GM21619 (cell line): ENCODE measurements around the gene TRMT1L.

ENCODE experiments used
- ATAC-seq: cut with Tn5 transposase; IDR thresholded peaks from one replicate; pipeline ENCODE4 v1.9.1; 2021; ENCODE audit not compliant: unreplicated experiment

TRMT1L gene

GRCh38 chr1:185132534-185132933 lies 24.2 kb downstream of the TRMT1L start:
- ATAC-seq = no peak

- no peak for ATAC-seq
Observed at GRCh38 chr1:185129708-185130107, 27.0 kb downstream of the TRMT1L start.

GRCh38 chr1:185112356-185112755 lies 44.4 kb downstream of the TRMT1L start:
- no peak for ATAC-seq

DNA sequence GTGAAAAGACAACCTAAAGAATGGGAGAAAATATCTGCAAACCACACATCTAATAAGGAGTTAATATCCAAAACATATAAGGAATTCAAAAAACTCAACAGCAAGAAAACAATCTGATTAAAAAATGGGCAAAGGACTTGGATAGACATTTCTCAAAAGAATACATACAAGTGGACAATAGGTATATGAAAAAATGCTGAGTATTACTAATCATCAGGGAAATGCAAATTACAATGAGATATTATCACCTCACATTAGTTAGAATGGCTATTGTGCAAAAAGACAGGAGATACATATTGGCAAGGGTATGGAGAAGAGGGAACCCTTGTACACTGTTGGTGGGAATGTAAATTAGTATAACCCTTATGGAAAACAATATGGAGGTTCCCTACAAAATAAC lies 44.9 kb downstream of the TRMT1L start:
- no peak for ATAC-seq

- no peak for ATAC-seq
Observed at GRCh38 chr1:185110145-185110544, 46.6 kb downstream of the TRMT1L start.

DNA sequence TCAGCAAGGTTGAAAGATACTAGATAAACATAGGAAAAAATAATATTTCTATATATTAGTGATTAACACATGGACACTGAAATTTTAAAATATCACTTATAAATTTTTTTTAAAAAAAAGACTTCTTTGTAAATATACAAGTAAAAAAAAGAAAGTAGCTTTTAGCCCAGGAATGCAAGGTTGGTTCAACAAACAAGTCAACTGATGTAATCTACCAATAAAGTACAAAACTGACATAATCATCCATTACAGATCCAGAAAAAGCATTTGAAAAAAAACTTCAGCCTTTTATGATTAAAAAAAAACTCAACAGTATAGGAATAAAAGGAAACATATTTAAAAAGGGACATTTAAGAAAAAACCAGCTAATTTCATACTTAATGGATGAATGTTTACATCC lies 48.4 kb downstream of the TRMT1L start:
- ATAC-seq = no peak

DNA sequence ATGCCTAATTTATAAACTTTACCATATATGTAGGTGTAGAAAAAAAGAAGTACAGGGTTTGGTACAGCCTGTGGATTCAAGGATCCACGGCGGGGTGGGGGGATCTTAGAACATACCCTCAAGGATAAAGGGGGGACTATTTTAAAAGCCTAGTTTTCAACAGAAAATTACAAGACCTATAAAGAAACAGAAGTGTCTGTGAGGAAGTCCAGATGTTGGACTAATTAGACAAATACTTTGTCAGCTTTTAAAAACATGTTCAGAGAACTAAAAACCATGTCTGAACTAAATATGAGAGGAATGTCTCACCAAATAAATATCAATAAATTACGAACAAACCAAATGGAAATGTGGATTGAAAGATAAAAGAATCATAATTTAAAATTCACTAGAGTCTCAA lies 51.6 kb downstream of the TRMT1L start:
- no peak for ATAC-seq

GRCh38 chr1:185104083-185104482 lies 52.7 kb downstream of the TRMT1L start:
- ATAC-seq = no peak

- no peak for ATAC-seq
Observed at GRCh38 chr1:185096531-185096930, 60.2 kb downstream of the TRMT1L start.

GRCh38 chr1:185094761-185095160 lies 62.0 kb downstream of the TRMT1L start:
- ATAC-seq = no peak

DNA sequence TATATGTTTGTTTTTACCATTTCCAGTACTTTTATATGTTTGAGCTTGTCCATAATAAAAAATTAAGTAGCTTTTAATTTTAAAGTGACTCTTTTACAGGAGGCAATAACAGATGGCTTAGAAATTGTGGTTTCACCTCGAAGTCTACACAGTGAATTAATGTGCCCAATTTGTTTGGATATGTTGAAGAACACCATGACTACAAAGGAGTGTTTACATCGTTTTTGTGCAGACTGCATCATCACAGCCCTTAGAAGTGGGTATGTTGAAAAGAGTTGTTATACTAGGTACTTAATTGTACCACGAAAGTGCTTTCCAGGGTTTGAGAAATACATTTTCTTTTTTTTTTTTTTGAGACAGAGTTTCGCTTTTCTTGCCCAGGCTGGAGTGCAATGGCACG lies 65.3 kb downstream of the TRMT1L start:
- ATAC-seq = no peak

DNA sequence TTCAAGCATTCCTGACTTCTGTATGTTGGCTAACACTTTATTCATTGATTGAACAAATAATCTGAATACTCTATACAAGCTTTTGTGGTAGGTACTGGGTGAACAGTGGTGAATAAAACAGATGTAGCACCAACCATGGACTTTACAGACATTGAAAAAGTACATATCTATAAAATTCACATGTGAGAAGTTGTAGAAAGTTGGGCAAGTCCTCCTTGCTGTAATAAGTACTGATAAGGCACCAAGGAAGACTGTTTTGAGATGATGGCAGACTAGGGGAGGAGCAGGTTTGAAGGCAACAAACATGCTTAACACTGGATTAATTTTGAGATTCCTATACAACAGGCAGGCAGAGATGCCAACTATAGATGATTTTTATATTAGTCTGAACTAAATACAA lies 69.0 kb downstream of the TRMT1L start:
- no peak for ATAC-seq

DNA sequence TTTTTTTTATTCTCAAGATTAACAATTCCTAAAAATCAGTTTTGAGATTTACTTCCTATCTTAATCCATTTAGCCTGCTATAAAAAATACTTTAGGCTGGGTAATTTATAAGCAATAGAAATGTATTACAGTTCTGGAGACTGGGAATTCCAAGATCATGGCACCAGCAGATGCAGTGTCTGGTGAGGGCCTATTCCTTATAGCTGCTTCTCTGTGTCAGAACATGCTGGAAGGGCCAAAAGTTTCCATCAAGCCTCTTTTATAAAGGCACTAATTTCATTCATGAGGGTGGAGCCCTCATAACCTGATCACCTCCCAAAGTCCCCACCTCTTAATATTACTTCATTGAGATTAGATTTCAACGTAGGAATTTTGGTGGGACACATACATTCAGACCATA lies 69.7 kb downstream of the TRMT1L start:
- no peak for ATAC-seq

- no peak for ATAC-seq
Observed at GRCh38 chr1:185083818-185084217, 72.9 kb downstream of the TRMT1L start.

DNA sequence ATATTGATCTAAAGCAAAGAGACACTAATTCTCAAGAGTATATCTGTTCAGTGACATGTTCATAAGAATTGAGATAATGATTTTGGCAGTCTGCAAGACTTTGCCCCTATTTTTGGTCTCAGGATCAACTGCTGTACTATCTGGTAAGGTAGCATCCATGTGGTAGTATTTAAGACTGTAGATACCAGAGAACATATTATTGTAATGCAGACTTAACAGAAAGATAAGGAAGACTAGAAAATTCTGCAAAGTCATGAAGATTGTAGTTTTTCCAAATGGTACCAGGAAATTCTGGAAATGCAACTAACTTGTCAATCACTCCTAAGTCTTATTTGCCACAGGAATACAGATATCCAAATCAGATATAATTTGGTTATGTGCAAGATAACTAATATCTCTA lies 76.3 kb downstream of the TRMT1L start:
- ATAC-seq = no peak

DNA sequence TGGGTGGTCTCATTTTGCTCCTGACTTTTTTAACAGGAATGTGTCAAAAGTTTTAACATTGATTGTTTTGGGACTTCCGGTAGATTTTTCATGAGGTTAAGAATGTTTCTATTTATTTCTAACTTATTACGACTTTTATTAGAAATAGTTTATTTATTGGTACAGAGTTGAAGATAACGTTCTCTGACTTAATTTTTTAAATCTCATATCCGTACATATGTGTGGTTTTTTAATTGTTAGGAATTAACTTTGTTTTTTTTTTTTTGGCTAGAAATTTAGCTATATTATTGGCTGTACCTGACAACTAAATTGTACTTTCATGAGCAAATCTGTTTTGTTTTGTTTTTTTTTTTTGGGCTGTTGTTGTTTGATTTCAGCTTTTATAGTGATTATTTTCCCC lies 79.4 kb downstream of the TRMT1L start:
- ATAC-seq = no peak

DNA sequence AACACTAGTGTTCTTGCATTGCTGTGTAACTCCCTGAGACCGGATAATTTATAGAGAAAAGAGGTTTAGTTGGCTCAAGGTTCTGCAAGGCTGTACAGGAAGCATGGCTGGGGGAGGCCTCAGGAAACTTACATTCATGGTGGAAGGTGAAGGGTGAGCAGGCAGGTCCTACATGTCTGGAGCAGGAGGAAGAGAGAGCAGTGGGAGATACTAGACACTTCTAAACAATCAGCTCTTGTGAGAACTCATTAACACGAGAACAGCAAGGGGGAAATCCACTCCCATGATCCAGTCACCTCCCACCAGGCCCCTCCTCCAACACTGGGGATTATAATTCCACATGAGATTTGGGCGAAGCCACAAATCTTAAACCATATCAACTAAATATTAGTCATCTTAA lies 81.3 kb downstream of the TRMT1L start:
- no peak for ATAC-seq

DNA sequence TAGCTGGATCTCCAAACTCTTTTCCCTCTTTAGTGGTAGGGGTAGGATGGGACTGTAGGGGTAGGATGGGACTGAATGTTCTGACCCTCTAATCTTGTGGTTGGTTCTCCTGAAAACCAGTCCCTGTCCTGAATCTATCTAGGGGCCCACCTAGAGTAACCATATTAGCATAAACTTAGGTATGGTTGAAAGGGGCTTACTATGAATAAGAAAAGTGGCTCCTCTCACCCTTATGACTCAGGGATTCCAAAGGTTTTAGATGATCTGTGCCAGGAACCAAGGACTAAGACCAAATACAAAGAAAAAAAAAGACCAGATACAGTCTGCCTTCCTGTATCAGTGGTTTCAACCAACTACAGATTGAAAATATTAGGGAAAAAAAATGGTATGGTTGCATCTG lies 82.4 kb downstream of the TRMT1L start:
- no peak for ATAC-seq

GRCh38 chr1:185073725-185074124 lies 83.0 kb downstream of the TRMT1L start:
- no peak for ATAC-seq

GRCh38 chr1:185070051-185070450 lies 86.7 kb downstream of the TRMT1L start:
- ATAC-seq = no peak

DNA sequence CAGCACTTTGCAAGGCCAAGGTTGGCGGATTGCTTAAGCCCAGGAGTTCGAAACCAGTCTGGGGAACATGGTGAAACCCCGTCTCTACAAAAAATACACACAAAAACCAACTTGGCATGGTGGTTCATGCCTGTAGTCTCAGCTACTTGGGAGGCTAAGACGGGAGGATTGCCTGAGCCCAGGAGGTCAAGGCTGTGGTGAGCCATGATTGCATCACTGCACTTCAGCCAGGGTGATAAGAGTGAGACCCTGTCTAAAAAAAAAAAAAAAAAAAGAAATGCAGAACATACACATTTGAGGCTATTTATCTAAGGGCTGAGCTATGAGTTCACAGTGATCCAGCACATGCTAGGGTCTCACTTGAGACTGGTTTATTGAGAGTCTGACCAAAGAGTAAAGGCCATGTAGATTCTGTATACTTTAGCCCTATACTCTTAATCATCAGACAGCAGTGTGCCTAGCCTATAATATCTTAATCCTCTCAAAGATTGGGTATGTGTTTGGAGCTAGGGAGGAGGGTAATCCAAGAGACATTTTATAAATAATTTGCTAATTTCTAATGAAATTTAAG lies 87.5 kb downstream of the TRMT1L start:
- ATAC-seq = no peak

- ATAC-seq = no peak
Observed at GRCh38 chr1:185068341-185068740, 88.4 kb downstream of the TRMT1L start.
